GM18909 (cell line): ENCODE measurements around the gene SGK2.

Experiments used
- ATAC-seq: cut with Tn5 transposase; IDR thresholded peaks from one replicate; pipeline ENCODE4 v1.9.1; 2021; ENCODE audit warnings: mild to moderate bottlenecking; ENCODE audit not compliant: unreplicated experiment, poor library complexity

The SGK2 gene

DNA sequence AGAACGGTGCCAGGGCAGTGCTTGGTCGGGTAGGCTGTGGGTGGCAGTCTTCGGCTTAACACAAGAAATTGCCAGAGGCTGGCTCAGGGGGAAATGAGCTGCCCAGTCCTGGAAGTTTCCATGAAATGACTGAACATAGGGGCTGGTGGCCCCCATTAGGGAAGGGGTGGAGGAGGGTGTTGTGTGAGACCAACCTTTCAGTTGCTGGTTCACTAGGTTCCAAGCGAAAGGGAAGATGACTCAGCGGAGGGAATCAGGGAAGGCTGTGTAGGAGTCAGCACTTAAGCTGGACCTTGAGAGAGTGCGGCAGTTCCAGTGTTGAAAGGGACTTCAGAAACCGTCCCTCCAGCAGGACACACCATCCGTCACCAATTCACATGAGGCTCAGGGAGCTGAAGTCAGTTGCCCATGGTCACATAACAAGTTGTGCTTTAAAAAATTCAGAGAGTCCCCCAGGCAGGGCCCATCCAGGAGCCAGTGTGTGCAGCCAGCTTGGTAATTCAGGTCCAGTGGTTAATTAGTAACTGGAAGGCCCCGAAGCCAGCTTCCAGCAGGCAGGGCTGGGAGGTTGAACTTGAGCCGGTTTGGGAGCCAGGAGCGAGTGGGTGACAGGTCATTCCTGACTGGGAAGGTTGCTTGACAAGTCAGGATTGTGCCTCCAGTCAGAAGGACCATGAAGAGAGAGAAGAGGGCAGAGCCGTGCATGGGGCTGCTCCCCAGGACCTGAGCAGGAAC, at the start of gene SGK2:
SGK2 (plus strand) TSS at position 616 of the 735 bp plus-strand sequence. CDS start 7,469 bp downstream, outside the sequence.
- ATAC-seq: no peak

DNA sequence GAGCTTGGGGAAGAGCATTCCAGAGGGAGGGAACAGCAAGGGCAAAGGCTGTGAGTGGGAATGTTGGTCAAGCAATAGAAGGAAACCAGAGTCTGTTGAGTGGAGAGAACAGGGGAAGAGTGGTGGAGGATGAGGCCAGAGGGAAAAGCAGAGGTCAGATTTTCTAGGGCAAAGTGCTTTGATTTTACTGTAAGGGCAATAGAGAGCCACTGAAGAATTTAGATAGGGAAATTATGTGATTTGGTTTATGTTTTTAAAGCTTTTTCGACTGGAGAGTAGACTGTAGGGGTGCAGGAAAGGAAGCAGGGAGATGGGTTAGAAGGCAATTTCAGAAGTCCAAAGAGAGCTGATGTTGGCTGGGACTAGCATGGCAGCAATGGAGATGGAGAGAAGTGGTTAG, 46.9 kb upstream of the SGK2 start:
- no peak for ATAC-seq

DNA sequence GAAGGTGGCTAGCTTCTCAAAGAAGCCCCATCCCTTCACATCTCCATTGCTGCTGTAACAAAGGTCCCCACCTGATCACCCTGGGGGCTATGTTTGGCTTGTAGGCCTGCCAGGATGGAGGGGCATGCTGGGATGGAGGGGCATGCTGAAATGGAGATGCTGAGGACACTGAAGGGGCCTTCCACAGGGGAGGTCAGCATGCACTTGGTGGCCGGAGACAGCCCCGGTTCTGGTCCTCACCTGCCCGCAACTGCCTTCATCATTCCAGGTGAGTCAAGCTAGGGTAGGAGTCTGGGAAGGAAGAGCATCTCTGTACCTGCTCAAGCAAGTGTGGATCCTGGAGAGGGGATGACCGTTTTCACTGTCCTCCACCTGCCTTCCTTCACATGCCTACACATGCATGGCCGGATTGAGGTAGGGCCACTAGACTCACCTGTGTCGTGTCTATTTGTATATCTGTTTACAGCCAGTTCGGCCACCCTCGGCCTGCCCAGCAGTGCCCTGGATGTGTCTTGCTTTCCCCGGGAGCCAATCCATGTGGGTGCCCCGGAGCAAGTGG, 45.4 kb upstream of the SGK2 start:
- ATAC-seq: no peak

DNA sequence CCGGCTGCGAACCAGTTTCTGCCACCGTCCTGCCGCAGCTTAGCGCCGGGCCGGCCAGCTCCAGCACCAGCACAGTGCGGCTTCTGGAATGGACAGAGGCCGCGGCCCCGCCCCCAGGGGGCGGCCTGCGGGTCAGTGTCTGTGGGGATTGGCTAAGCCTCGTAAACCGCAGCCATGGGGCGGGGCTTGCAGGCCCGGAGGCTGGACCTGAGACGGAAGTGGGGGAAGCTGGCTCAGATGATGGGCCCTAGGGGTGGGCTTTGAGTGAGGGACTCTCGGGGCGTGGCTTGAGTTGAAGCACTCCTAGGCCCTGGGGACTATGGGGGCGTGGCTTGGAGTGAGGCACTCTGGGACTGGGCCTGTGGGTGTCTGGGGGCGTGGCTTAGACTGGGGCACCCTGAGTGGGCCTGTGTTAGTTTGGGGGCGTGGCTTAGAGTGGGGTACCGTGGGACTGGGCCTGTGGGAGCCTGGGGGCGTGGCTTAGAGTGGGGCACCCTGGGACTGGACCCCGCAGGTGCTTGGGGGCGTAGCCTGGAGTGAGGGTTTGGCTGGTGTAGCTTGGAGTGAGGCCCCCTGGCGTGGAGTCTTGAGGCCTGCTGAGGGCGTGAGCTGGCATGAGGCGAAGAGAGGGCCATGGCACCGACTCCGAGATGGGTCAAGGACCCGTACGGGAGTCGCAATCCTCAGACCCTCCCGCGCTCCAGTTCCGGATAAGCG, 44.7 kb upstream of the SGK2 start:
- peak; percentile 87 for ATAC-seq

DNA sequence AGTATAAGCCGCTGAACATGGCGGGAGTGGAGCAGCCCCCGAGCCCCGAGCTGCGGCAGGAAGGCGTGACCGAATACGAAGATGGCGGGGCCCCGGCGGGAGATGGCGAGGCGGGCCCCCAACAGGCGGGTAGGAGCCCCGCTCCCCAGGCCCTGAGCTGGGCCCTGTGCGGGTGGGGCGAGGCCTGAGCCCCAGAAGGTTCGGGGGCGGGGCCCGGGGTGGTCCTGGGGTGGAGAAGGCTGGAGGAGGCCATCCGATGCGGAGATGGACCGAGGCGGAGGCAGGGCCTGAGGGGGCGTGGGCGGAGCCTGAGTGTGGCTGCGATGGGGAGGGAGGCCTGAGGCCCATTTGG, 44.2 kb upstream of the SGK2 start:
- peak; percentile 23 for ATAC-seq

DNA sequence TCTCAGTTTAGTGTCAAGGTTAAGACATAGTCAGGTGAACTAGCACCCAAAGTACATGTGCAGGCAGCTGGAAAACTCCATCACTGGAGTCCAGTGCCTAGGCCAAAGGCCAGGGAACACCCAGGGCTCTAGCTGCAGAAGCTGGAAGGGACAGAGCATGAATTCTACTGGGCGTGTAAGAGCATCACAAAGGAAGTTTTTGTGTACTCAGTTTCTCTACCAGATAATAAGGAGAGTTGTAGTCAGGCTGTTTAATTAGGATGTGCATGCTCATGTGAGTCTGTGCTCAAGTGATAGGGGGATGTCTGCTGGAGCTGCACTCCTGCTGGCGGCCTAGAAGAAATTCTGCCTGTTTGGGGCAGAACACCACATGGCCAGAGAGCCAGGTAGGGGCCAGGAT, 43.2 kb upstream of the SGK2 start:
- ATAC-seq: no peak

DNA sequence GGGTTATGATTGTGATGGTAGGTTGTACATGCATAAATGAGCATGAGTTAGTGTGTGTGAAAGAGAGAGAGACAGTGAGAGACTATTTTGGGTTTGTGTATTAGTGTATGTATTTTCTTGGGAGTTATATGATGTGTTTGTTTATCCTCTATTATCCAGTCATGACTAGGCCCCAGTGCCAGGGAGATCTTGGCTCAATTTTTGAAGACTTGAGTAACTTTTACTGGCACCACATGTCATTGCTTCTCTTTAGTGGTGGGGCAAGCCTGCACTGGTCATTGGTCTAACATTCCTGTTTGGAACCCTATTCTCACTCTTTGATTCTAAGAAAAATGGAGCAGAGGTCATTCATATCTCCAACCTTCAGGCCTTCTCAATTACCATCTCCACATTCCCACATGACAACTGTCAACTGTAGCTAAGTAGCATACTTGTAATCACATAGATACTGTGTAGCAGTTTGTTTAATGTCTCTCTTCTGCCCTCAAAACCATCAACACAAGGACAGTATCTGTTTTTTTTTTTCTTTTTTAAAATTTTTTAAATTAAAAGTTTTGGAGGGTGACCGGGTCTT, 42.5 kb upstream of the SGK2 start:
- ATAC-seq: no peak

DNA sequence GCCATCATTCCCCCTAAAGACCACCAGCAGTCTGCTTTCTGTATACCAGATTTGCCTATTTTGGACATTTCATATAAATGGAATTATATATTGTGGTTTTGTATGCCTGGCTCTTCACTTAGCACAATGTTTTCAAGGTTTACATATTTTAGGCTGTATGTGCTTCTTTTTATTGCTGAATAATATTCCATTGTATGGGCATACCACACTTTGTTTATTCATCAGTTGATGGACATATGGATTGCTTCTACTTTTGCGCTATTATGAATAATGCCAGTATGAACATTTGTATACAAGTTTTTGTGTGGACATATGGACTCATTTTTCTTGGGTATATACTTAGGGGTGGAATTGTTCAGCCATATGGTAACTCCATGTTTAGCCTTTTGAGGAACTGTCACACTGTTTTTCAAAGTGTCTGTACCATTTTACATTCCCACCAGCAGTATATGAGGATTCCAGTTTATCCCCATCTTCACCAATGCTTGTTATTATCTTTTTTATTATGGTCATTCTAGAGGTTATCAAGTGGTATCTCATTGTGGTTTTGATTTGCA, 38.7 kb upstream of the SGK2 start:
- ATAC-seq: no peak

DNA sequence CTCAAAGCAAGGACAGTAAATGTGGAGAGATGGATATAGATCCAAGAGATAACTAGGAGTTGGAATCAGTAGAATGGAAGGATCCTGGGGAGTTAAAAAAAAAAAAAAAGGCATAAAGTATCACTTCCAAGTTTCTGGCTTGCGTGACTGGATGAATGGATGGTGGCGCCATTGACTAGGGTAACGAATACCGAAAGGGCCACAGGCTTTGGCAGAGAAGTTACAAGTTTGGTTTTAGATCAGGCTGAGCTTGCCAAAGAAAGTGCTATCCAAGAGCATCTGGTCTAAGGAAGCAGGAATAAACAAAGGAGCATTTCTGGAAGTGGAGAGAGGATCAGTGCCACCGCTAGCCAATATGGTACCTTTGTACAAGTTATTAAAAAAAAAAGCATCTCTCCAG, 33.8 kb upstream of the SGK2 start:
- ATAC-seq: no peak

DNA sequence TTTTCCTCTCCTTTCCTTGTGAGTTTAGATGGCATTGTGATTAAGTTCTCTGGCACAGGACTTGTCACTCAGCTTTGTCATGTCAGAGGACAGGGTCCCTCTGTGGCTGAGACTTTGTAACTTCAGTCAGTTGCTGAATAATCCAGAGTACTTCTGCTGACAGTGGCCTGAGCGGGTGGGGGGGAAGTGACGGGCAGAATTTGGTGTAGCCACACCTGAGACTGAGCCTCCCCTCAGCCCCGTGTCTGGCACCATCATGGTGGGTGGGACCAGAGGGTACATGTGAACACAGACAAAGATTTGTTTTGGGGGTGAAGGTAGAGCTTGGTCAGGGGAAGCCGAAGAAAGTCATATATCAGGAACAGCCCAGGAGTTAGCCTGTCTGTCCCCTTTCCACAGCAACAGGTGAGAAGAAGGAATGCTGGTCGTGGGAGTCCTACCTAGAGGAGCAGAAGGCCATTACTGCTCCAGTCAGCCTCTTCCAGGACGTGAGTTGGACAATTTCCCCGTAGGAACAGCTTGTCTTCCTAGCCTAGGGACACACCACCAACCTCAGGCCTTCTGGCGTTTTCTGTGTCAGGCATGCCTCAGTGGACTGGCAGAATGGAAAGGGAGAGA, 30.5 kb upstream of the SGK2 start:
- no peak for ATAC-seq

DNA sequence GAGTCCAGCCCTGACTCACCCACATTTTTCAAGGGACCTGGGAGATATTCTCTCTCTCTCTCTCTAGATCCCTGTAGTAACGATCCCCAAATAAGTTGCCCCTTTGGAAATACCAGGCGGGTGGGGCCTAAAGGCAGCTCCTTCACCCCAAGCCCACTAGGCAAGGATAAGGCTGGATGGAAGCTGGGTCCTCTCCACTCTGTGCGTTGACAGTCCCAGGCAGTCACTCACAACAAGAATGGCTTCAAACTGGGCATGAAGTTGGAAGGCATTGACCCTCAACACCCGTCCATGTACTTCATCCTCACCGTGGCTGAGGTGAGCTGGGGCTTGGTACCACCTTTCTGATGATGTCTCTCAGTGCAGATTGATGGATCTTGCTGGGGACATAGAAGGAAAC, 29.8 kb upstream of the SGK2 start:
- no peak for ATAC-seq

DNA sequence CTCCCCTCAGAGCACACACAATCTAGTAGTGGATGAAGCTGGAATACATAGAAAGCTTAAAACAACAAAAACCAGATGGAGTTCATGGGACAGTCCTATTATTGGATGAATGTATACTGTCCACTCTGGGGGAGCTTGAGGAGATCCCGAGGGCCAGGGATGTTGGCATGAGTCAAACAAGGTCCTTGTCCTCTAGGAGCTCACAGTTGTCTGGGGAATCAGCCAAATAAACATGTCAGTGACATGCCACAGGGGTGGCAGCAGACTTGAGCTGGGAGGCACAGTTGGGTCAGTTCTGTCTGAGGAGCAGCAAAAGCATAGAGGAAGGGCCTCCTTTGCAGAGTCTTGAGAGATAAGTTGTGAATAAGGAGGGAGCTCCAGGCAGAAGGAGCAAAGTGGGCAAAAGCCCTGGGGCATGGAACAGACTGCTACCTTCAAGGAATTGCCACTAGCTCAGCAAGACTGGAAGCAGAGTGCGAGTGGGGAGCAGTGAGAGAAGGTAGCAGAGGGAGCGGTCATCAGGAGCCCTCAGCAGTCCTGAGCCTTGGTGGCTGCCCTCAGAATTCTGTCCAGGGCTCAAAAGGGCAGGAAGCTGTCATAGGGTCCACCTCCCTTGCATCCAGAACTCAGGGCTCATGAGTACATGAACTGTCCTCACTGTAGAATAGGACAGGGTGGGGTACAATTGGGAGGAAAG, 29.2 kb upstream of the SGK2 start:
- ATAC-seq: no peak

DNA sequence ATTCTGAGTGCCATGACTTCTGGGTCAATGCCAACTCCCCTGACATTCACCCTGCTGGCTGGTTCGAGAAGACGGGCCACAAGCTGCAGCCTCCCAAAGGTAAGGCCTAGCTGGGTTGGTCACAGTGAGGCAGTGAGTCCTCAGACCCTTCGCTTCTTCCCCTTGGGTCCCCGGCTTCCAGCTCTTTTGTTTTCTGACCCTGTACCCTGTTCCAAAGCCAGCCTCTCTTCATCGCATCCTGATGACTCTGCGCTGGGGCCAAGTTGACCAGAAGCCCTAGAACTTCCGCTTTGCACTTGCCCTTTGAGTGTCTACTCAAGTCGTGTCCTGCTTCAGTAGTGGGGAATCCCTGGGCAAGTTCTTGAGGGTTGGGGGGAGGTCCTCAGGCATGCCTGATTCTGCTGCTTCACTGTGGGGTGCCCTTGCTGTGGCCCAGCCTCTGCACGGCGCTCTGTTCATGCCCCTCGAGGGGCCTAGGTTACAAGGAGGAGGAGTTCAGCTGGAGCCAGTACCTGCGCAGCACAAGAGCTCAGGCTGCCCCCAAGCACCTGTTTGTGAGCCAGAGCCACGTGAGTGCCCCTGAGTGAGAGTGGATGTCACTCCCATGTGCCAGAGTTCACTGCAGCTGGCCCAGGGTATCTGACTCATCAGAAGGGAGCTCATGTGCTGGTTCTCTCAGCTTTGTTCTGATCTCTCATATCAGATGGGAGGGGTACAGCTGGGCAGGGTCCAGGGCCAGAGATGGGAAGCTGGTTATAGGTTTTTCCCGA, 28.3 kb upstream of the SGK2 start:
- ATAC-seq: no peak

DNA sequence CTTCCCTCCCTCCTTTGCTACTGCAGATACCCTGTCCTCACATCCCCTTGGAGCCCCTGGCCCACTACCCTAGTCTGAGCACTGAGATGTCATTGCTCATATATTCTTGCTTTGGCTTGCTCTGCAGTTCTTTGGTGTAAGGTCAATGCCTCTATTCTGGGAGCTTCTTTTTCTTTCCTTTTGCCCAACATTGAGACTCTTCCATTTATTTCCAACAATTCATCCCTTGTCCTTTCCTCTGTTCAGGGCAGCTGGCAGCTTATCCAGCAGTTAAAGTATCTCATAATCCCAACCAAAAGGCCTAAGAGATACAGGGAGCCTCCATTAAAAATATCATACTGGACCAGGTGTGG, 27.8 kb upstream of the SGK2 start:
- no peak for ATAC-seq

DNA sequence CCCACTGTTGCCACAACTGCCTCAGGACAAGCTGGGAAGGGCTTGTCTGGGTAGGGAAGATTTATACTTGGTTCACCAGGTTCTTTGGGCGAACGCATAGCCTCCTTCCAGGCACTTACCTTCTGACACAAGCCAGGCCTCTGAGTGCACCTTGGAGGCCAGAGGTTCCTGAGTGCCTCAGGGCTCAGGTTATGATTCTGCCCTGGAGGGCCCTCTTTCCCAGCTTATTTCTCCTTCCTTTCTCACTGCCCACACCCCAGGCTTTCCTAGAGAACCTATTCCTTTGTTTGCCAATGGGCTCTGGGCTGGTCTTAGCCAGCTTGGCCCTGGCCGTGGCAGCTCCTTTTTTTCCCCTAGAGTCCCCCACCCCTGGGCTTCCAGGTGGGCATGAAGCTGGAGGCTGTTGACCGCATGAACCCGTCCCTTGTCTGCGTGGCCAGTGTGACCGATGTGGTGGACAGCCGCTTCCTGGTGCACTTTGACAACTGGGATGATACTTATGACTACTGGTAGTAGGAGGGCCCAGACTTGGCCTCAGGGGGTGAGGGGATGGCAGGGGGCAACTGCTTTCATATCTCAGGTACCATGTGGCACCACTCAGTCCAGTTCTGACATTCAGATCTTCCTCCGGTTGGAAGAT, 26.3 kb upstream of the SGK2 start:
- ATAC-seq: no peak

DNA sequence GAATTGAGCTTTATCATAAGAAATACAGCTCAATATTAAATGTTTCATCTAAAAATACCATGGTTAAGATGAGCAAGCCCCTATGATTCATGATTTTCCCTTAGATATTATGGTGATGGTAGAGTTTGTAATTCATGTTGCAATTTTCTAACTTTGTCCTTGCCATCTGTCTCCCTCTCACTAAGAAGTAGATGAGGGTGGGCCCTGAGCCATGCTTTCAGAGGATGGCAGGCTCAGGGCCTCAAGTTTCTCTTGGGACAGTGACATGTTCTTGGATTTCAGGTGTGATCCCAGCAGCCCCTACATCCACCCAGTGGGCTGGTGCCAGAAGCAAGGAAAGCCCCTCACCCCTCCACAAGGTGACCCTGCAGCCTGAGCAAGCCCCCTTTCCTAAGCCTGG, 25.8 kb upstream of the SGK2 start:
- no peak for ATAC-seq

DNA sequence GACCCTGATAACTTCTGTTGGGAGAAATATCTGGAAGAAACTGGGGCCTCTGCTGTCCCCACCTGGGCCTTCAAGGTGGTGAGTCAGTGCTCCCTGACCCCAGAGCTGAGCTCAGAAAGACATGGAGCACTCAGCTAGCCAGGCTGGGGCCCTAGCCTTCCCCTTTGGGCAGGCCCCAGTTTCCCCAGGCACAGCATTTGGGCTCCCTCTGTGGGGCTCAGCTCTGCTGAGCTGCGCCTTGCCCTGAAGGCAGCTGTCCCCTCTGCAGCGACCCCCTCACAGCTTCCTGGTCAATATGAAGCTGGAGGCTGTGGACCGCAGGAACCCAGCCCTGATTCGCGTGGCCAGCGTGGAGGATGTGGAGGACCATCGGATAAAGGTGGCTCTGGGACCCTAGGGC, 24.8 kb upstream of the SGK2 start:
- ATAC-seq: no peak

DNA sequence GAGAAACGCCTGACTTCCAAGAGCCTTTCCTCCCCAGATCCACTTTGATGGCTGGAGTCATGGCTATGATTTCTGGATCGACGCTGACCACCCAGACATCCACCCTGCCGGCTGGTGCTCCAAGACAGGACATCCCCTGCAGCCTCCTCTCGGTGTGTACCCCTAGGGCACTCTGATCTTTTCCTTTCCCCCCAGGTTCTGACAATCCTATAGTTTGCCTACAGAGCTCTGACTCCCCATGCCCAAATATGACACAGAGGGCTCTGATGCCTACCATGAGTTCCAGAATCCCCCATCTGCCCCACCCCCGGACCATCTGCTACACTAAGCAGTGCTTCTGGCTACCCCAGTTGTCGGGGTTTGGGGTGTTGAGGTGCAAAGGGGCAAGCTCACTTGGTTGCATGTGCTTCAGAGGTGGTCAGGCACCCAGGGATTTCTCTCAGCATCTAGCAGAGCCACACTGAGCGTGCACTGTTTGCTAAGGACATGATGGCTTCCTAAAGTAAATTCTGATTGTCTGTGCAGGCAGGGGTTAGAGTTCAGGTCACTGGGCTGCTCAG, 24.0 kb upstream of the SGK2 start:
- ATAC-seq: no peak
